A549 (cell line): Measurements from ENCODE around the gene TAF15. TPM values are rescaled to one million over a fixed set of nuclear protein-coding genes. Genes with fewer than 3 reads are reported as not detected.
A peak's percentile ranks its signal among the peaks of the same experiment; 100 is the strongest.

ENCODE experiments used
- ATAC-seq, 2 experiments: fragments of 200-7000 bp in 1 of 2; fragments of >200 bp in 1 of 2; cut with Nextera tagmentation in 1 of 2; cut with Tn5 transposase in 1 of 2; 3 replicates each; pipeline versions ENCODE4 v1.8.0 to v1.9.1; 2018 to 2020; ENCODE audit warnings: mild to moderate bottlenecking in 1 of 2, moderate library complexity in 1 of 2
- CTCF ChIA-PET: fragments of 300-600 bp; sonication (Branson Sonifier 250); formaldehyde crosslinking; extraction: SDS; loops from one replicate; lab custom pipeline; 2021; ENCODE audit warnings: antibody characterized with exemption, inconsistent platforms; lab: Yijun Ruan, JAX
- POLR2A ChIA-PET: fragments of 350-600 bp; formaldehyde crosslinking; extraction: SDS; loops from one replicate; lab custom pipeline; 2021; ENCODE audit warnings: antibody characterized with exemption, inconsistent platforms; lab: Yijun Ruan, JAX
- DNase-seq, 2 experiments: peaks; one replicate each; pipeline versions ENCODE4 v3.0.0 to v3.0.0-alpha.2; 2011 to 2016; ENCODE audit warnings: low read depth in 1 of 2, low spot score in 1 of 2
- FAIRE-seq: peaks from 2 replicates; lab custom pipeline; 2011; peaks lifted over from hg19 to GRCh38; lab: Jason Lieb, UNC
- H3K27ac ChIP-seq, 2 experiments: fragments of >200 bp; sonication (Bioruptor Twin); formaldehyde crosslinking; 3 replicates each; pipeline ENCODE4 v1.5.1; 2016 to 2017
- H3K4me1 ChIP-seq: fragments of >200 bp; sonication (Bioruptor Twin); formaldehyde crosslinking; 3 replicates; pipeline ENCODE4 v1.6.1; 2016
- H3K4me2 ChIP-seq: fragments of >200 bp; sonication (Bioruptor Twin); formaldehyde crosslinking; 3 replicates; pipeline ENCODE4 v1.6.1; 2016
- H3K4me3 ChIP-seq: fragments of >200 bp; sonication (Bioruptor Twin); formaldehyde crosslinking; 3 replicates; pipeline ENCODE4 v1.5.1; 2016
- H3K9me3 ChIP-seq: fragments of >200 bp; sonication (Bioruptor Twin); formaldehyde crosslinking; 3 replicates; pipeline ENCODE4 v1.6.1; 2016
- BCL3 ChIP-seq: fragments of >200 bp; sonication (Bioruptor Twin); formaldehyde crosslinking; IDR thresholded peaks from 3 replicates; pipeline ENCODE4 v1.6.1; 2016
- CBX2 ChIP-seq: fragments of 200-600 bp; sonication (generic); IDR thresholded peaks from 2 replicates; pipeline ENCODE4 v1.6.1; 2016; ENCODE audit warnings: low read depth, mild to moderate bottlenecking, borderline replicate concordance
- CBX8 ChIP-seq: fragments of 200-600 bp; sonication (generic); IDR thresholded peaks from 2 replicates; pipeline ENCODE4 v1.6.1; 2016
- CEBPB ChIP-seq, 2 experiments: fragments of >200 bp in 1 of 2; sonication (Bioruptor Twin) in 1 of 2; formaldehyde crosslinking in 1 of 2; IDR thresholded peaks; 2 replicates each; pipeline ENCODE4 v1.6.1; 2012 to 2016
- CHD4 ChIP-seq: fragments of 200-600 bp; sonication (generic); IDR thresholded peaks from 2 replicates; pipeline ENCODE4 v1.6.1; 2016; ENCODE audit warnings: antibody characterized with exemption, mild to moderate bottlenecking, borderline replicate concordance
- EHF ChIP-seq: fragments of 250-450 bp; sonication (Bioruptor Pico); IDR thresholded peaks from 2 replicates; pipeline ENCODE4 v1.5.0; 2020; ENCODE audit warnings: mild to moderate bottlenecking
- EP300 ChIP-seq, 2 experiments: fragments of >200 bp; sonication (Bioruptor Twin); formaldehyde crosslinking; IDR thresholded peaks; 2 replicates in 1 of 2; 3 replicates in 1 of 2; pipeline ENCODE4 v1.6.1; 2016 to 2017
- FOSB ChIP-seq: fragments of 250-450 bp; sonication (Bioruptor Pico); IDR thresholded peaks from 2 replicates; pipeline ENCODE4 v1.5.0; 2020; ENCODE audit warnings: mild to moderate bottlenecking, moderate library complexity
- FOSL2 ChIP-seq, 2 experiments: fragments of 450-650 bp in 1 of 2; fragments of >200 bp in 1 of 2; sonication (Bioruptor Twin) in 1 of 2; formaldehyde crosslinking; IDR thresholded peaks; 2 replicates each; pipeline versions ENCODE4 v1.5.0 to v1.6.1; 2016 to 2020; ENCODE audit warnings: mild to moderate bottlenecking in 1 of 2, moderate library complexity in 1 of 2
- GATA3 ChIP-seq: IDR thresholded peaks from 2 replicates; pipeline ENCODE4 v1.6.1; 2012; ENCODE audit warnings: borderline replicate concordance
- HDAC2 ChIP-seq: fragments of 200-600 bp; sonication (generic); IDR thresholded peaks from 2 replicates; pipeline ENCODE4 v1.6.1; 2016
- HEYL ChIP-seq: fragments of 250-450 bp; sonication (Bioruptor Pico); IDR thresholded peaks from 2 replicates; pipeline ENCODE4 v1.8.0; 2021; ENCODE audit warnings: mild to moderate bottlenecking, moderate library complexity
- HMGXB4 ChIP-seq: fragments of 250-450 bp; sonication (Bioruptor Pico); IDR thresholded peaks from 2 replicates; pipeline ENCODE4 v1.5.0; 2021; ENCODE audit warnings: mild to moderate bottlenecking, moderate library complexity, borderline replicate concordance
- HOXB5 ChIP-seq: fragments of 250-450 bp; sonication (Bioruptor Pico); IDR thresholded peaks from 2 replicates; pipeline ENCODE4 v1.5.0; 2020; ENCODE audit warnings: mild to moderate bottlenecking, moderate library complexity
- JUN ChIP-seq, 2 experiments: fragments of >200 bp; sonication (Bioruptor Twin); formaldehyde crosslinking; IDR thresholded peaks; 2 replicates in 1 of 2; 3 replicates in 1 of 2; pipeline ENCODE4 v1.6.1; 2016 to 2017
- KDM1A ChIP-seq: fragments of 200-600 bp; sonication (generic); IDR thresholded peaks from 2 replicates; pipeline ENCODE4 v1.6.1; 2016; ENCODE audit warnings: low read depth, mild to moderate bottlenecking
- MYC ChIP-seq: IDR thresholded peaks from 2 replicates; pipeline ENCODE4 v1.6.1; 2012; ENCODE audit warnings: mild to moderate bottlenecking, inconsistent platforms, low read length, improper control_type of control experiment, borderline replicate concordance
- NFE2L2 ChIP-seq: fragments of 150-350 bp; conservative IDR thresholded peaks from 2 replicates; pipeline ENCODE4 v1.6.1; 2014; ENCODE audit warnings: low read length
- NR3C1 ChIP-seq: fragments of >200 bp; sonication (Bioruptor Twin); formaldehyde crosslinking; IDR thresholded peaks from 3 replicates; pipeline ENCODE4 v1.6.1; 2017
- POLR2AphosphoS2 ChIP-seq: conservative IDR thresholded peaks from 2 replicates; pipeline ENCODE4 v1.6.1; 2012; ENCODE audit warnings: low read length, improper control_type of control experiment, inconsistent platforms
- RCOR1 ChIP-seq: fragments of 150-350 bp; IDR thresholded peaks from 2 replicates; pipeline ENCODE4 v1.6.1; 2014; ENCODE audit warnings: antibody characterized with exemption, low read length, low read depth
- ZFP36 ChIP-seq: fragments of 450-650 bp; IDR thresholded peaks from 2 replicates; pipeline ENCODE4 v1.6.1; 2014; ENCODE audit warnings: borderline replicate concordance; ENCODE audit not compliant: partially characterized antibody
- ZNF302 ChIP-seq: fragments of 250-450 bp; sonication (Bioruptor Pico); IDR thresholded peaks from 2 replicates; pipeline ENCODE4 v1.9.0; 2021; ENCODE audit warnings: inconsistent platforms, mild to moderate bottlenecking, moderate library complexity
- ZSCAN20 ChIP-seq: fragments of 250-450 bp; sonication (Bioruptor Pico); IDR thresholded peaks from 2 replicates; pipeline ENCODE4 v1.8.0; 2022; ENCODE audit warnings: mild to moderate bottlenecking, moderate library complexity
- WGBS: methylation state at CpG from one replicate; pipeline ENCODE4 v1.1.6; 2017; ENCODE audit errors: missing lambda C conversion rate; 5-methylcytosine and 5-hydroxymethylcytosine counted together
- polyA plus RNA-seq, 4 experiments: library from polyadenylated mRNA; depleted of rRNA in 3 of 4; stranded (reverse); fragments of >200 nt; fragmentation: RNase III in 1 of 4; extraction: RNeasy Plus Mini Kit Qiagen cat#74134 plus additional on column Dnase treatment in 1 of 4; gene quantifications; 2 replicates in 3 of 4; 3 replicates in 1 of 4; pipeline ENCODE4 v1.2.3, GENCODE V29; 2011 to 2017
- TF ChIP-seq, protein P1 (sequence below): IDR thresholded peaks from 2 replicates; pipeline ENCODE4 v1.6.1; 2012; ENCODE audit warnings: low read depth, borderline replicate concordance
- TF ChIP-seq, protein P2 (sequence below): IDR thresholded peaks from 2 replicates; pipeline ENCODE4 v1.6.1; 2012

Gene TAF15
- polyA plus RNA-seq, 2 of the 4 experiments (the other 2 are of a cell fraction), result 130 to 544 TPM

DNA sequence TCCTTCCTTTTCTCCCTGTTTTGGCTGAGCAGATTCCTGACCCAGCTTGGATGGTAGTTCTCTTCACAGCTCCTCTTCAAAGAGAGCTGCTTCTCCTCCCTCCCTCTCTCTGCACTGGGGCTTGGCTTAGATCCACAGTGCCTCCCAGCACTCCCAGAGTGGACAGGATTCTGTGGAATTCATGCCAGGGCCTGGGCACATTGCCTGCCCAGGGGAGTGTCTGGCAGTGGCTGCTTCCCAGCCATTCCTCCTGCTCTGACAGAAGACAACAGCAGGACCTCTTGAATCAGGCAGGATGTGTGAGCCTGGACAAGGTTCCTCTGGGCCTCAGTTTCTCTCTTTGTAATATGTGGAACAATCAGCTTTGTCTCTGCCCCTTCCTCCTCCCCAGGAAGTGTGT is 9.3 kb upstream of the TAF15 start:
- DNase-seq (peak; percentile 46 to 50), ATAC-seq (peak in 1 of 2 experiments; percentile 15; a peak in 2 of 6 replicates), FAIRE-seq (no peak)
- peak overlapping the region; percentile 37 to 43; a peak in 4 of 6 replicates for H3K27ac ChIP-seq
- H3K9me3 ChIP-seq, result no peaks in the 10 kb centered on the region
- H3K4me3 ChIP-seq, result no peak overlapping the region
- H3K4me2 ChIP-seq, result peak overlapping the region; percentile 25; the same call in 2 of the 3 replicates
- H3K4me1 ChIP-seq, result peaks cover 18% of the 10 kb centered on the region
- POLR2A ChIA-PET, result interaction anchor here (0.6 to 3.5 kb wide), 4 partner anchors 10 to 36 kb away, joined by 3 to 20 read pairs (median 4); partner anchors contain the start of gene TAF15
- CTCF ChIA-PET, result interaction anchor here (1.1 to 30.3 kb wide), 3 partner anchors 7 to 33 kb away, joined by 4 to 2039 read pairs (median 170); partner anchors contain the start of genes C17orf50, GAS2L2 and TAF15
- TF ChIP-seq BCL3 (no peak), ZSCAN20 (CRISPR knock-in tag) (no peak), CBX8 (no peak), EP300 (IDR thresholded peaks at IDR 0.05) (no peak), CBX2 (no peak), CHD4 (no peak), RCOR1 (no peak), JUN (IDR thresholded peaks at IDR 0.05) (no peak), ZNF302 (CRISPR knock-in tag) (no peak), FOSL2 (IDR thresholded peaks at IDR 0.05) (no peak), FOSL2 (CRISPR knock-in tag; IDR thresholded peaks at IDR 0.05) (no peak), HDAC2 (no peak), NR3C1 (no peak), CEBPB (IDR thresholded peaks at IDR 0.05) (no peak), GATA3 (no peak), EHF (CRISPR knock-in tag) (no peak), HOXB5 (CRISPR knock-in tag) (no peak), KDM1A (no peak), ZFP36 (no peak)
- TF ChIP-seq, protein P1, sequence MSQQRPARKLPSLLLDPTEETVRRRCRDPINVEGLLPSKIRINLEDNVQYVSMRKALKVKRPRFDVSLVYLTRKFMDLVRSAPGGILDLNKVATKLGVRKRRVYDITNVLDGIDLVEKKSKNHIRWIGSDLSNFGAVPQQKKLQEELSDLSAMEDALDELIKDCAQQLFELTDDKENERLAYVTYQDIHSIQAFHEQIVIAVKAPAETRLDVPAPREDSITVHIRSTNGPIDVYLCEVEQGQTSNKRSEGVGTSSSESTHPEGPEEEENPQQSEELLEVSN, result no peak

GRCh38 chr17:35801583-35802224 is 7.6 kb upstream of the TAF15 start:
- Histone ChIP-seq H3K4me2 (no peak overlapping the region), H3K4me3 (no peak overlapping the region), H3K4me1 (peaks cover 18% of the 10 kb centered on the region), H3K9me3 (no peaks in the 10 kb centered on the region), H3K27ac (0 out of 6 replicates have a peak overlapping the region, but pooled peaks of 1 of the 2 experiments have one; percentile 23)
- DNase-seq (no peak), FAIRE-seq (no peak), ATAC-seq (no peak)
- WGBS, result 88% methylated on average over 9 of the region's 9 CpGs
- TF ChIP-seq MYC (no peak), HMGXB4 (CRISPR knock-in tag) (no peak), NFE2L2 (no peak), HEYL (CRISPR knock-in tag) (no peak), POLR2AphosphoS2 (no peak), FOSB (CRISPR knock-in tag) (no peak)
- TF ChIP-seq, protein P2, sequence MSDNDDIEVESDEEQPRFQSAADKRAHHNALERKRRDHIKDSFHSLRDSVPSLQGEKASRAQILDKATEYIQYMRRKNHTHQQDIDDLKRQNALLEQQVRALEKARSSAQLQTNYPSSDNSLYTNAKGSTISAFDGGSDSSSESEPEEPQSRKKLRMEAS, result no peak
- POLR2A ChIA-PET, result no interaction called here
- CTCF ChIA-PET, result interaction anchor here (30.3 kb wide), 1 partner anchor 33 kb away, joined by 2039 read pairs; the partner anchor contains the start of genes C17orf50 and GAS2L2
